ENCODE measurements around the gene DUSP2. TPM values are rescaled to one million over a fixed set of nuclear protein-coding genes. Genes with fewer than 3 reads are reported as not detected.

Gene DUSP2
- total RNA-seq, 2 experiments from 2014 or later = 311 to 313 TPM

DNA sequence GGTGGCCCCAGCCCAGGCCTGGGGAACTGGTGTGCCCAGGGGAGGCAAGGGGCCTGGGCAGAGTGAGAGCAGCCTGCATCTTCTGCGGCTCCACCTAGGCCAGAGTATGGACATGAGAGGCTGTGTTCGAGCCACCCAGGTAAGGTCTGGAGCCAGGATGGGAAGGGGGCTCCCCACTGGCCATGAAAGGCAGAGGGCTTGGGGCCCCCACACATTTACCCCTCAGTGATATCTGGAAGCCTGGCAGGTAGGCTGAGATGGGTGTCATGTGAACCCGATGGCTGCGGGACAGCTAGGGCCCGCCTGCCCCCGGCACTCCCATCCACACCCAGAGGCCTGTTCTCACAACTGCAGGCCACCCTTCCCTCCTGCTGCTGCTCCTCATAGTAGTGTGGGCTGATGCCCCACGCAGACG lies 42.0 kb downstream of the DUSP2 start:
- H3K4me3 Mint-ChIP-seq = no peak overlapping the region
- TF ChIP-seq, protein P1, sequence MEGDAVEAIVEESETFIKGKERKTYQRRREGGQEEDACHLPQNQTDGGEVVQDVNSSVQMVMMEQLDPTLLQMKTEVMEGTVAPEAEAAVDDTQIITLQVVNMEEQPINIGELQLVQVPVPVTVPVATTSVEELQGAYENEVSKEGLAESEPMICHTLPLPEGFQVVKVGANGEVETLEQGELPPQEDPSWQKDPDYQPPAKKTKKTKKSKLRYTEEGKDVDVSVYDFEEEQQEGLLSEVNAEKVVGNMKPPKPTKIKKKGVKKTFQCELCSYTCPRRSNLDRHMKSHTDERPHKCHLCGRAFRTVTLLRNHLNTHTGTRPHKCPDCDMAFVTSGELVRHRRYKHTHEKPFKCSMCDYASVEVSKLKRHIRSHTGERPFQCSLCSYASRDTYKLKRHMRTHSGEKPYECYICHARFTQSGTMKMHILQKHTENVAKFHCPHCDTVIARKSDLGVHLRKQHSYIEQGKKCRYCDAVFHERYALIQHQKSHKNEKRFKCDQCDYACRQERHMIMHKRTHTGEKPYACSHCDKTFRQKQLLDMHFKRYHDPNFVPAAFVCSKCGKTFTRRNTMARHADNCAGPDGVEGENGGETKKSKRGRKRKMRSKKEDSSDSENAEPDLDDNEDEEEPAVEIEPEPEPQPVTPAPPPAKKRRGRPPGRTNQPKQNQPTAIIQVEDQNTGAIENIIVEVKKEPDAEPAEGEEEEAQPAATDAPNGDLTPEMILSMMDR (IDR thresholded peaks at IDR 0.05) = no peak
- no peak for ATAC-seq
- peaks cover 9% of the 10 kb centered on the region for H3K9me3 Mint-ChIP-seq
- H3K27me3 Mint-ChIP-seq = no peaks in the 10 kb centered on the region
- intact Hi-C loops (cut with micrococcal nuclease) = no loop called here
- ChIA-PET POLR2A (no interaction called here), CTCF (interaction anchor here (1.9 to 2.9 kb wide), 2 partner anchors 14 to 81 kb away, joined by 6 to 10 read pairs; no protein-coding TSS in a partner anchor)
- H3K36me3 Mint-ChIP-seq (ENCODE audit: low read depth) = no peaks in the 10 kb centered on the region
- H3K4me1 Mint-ChIP-seq (ENCODE audit: low read depth) = no peaks in the 10 kb centered on the region
- no peak for DNase-seq
- no peak overlapping the region for H3K27ac Mint-ChIP-seq

DNA sequence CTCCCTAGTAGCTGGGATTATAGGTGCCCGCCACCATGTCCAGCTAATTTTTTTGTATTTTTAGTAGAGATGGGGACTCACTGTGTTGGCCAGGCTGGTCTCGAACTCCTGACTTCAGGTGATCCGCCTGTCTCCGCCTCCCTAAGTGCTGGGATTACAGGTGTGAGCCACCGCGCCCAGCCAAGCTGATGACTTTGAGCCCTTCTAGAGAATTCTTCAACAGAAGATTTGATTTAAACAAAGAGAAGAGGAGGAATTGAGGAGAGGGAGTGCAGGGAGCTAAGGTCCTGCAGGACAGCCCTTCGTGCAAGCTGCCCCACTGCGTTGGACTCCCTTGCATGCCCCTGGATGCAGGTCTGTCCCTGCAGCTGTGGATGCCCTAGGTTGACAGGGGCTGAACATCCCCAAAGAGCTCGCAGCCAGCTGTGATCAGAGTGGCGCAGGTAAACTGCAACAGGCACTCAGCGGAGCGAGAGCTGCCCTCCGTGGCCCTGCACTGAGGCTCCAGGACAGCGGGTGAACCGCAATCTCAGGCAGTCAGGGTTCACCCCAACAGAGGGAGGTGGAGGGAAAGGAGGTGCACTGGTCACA lies 42.5 kb downstream of the DUSP2 start:
- H3K4me3 Mint-ChIP-seq = no peak overlapping the region
- TF ChIP-seq, protein P1 (IDR thresholded peaks at IDR 0.05) = no peak
- no peak overlapping the region for H3K27ac Mint-ChIP-seq
- no peaks in the 10 kb centered on the region for H3K4me1 Mint-ChIP-seq (ENCODE audit: low read depth)
- peaks cover 9% of the 10 kb centered on the region for H3K9me3 Mint-ChIP-seq
- DNase-seq = no peak
- ChIA-PET POLR2A (interaction anchor here (1.1 kb wide), 1 partner anchor 16 kb away, joined by 6 read pairs; no protein-coding TSS in a partner anchor), CTCF (interaction anchor here (0.8 to 2.9 kb wide), 4 partner anchors 10 to 80 kb away, joined by 3 to 10 read pairs (median 4); no protein-coding TSS in a partner anchor)
- no peaks in the 10 kb centered on the region for H3K27me3 Mint-ChIP-seq
- H3K36me3 Mint-ChIP-seq (ENCODE audit: low read depth) = no peaks in the 10 kb centered on the region
- ATAC-seq = no peak
- intact Hi-C loops (cut with micrococcal nuclease) = no loop called here

DNA sequence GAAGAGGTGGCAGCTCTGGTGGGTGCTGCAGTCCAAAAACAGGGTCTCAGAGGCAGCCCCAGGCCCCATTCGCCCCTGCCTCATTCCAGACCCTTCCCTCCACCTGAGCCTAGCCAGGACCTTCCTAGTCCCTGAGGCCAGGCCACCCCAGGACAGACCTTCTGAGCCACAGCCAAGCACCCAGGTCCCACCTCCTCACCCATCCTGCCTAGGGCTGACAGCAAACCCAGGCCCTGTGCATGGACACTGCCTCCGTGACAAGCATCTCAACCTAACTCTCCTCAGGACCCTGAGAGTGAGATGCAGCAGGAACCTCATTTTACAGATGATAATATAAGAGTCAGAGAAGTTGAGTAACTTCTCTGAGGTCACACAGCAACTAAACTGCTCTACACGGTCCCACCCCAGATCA lies 44.3 kb downstream of the DUSP2 start:
- ATAC-seq = no peak
- Mint-ChIP-seq H3K36me3 (ENCODE audit: low read depth) (no peaks in the 10 kb centered on the region), H3K27ac (no peak overlapping the region), H3K27me3 (no peaks in the 10 kb centered on the region), H3K9me3 (peaks cover 9% of the 10 kb centered on the region), H3K4me3 (no peak overlapping the region), H3K4me1 (ENCODE audit: low read depth) (no peaks in the 10 kb centered on the region)
- TF ChIP-seq, protein P1 (IDR thresholded peaks at IDR 0.05) = no peak
- DNase-seq = no peak
- intact Hi-C loops (cut with micrococcal nuclease) = no loop called here
- CTCF ChIA-PET = interaction anchor here (1.4 to 2.9 kb wide), 2 partner anchors 16 to 78 kb away, joined by 6 read pairs; no protein-coding TSS in a partner anchor
- POLR2A ChIA-PET = no interaction called here

DNA sequence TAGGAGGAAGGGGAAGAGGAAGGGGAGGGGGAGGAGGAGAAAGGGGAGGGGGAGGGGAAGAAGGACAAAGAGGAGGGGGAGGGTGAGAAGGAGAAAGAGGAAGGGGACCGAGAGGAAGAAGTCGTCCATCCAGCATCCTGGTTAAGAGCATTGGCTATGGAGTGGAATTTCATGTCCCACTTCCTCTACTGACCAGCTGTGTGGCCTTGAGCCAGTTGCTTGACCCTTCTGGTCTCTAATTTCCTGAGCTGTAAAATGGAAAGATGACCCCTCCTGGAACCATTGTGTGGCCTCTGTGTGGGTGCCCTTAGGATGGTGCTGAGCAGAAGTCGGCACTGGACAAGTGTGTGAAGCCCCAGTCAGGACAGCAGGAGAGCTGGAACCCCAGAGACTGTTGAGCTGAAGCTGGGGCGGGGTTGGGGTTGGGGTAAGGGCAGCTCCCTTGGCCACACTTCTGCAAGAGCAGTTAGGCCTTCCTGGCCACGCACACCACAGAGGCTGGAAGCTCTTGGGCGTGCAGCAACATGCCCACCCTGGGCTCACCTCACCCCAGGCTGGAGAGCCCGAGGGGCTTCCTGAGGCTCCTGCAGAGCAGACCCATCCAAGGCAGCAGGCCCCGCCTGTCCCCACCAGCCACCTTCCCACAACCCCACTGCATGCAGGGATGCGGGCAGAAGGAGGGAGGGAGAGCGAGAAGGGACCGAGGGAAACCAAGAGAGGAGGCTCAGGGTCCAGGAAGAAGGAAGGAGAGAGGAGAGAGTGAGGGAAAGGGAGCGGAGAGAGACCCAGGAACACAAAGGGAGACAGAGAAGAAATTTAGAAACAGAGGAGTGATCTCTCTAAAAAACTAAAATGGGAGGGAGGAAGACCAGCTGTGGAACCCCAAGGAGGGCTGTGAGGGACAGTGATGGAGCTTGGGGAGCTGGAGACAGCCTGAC lies 45.1 kb downstream of the DUSP2 start:
- ChIA-PET POLR2A (no interaction called here), CTCF (interaction anchor here (0.8 to 2.9 kb wide), 3 partner anchors 10 to 78 kb away, joined by 3 to 6 read pairs (median 6); no protein-coding TSS in a partner anchor)
- Mint-ChIP-seq H3K4me1 (ENCODE audit: low read depth) (no peaks in the 10 kb centered on the region), H3K4me3 (no peak overlapping the region), H3K27ac (no peak overlapping the region), H3K27me3 (peaks cover 3% of the 10 kb centered on the region), H3K36me3 (ENCODE audit: low read depth) (no peaks in the 10 kb centered on the region), H3K9me3 (peaks cover 4% of the 10 kb centered on the region)
- no peak for DNase-seq
- no peak for ATAC-seq
- TF ChIP-seq, protein P1 (IDR thresholded peaks at IDR 0.05) = no peak
- intact Hi-C loops (cut with micrococcal nuclease) = no loop called here

All from activated CD8-positive, alpha-beta T cell treated with anti-CD3 and anti-CD28 coated beads for 36 hours (primary cell).